Muscle of leg (tissue), 11 donors: ENCODE measurements around the gene GRK3. TPM values are rescaled to one million over a fixed set of nuclear protein-coding genes. Genes with fewer than 3 reads are reported as not detected.

ENCODE experiments used
- DNase-seq: peaks from one replicate; pipeline ENCODE4 v3.0.0; 2013
- H3K27ac ChIP-seq: one replicate; pipeline ENCODE4 v1.5.1; 2013; ENCODE audit warnings: mild to moderate bottlenecking, low read length, control low read depth
- H3K27me3 ChIP-seq: one replicate; pipeline ENCODE4 v1.6.1; 2013; ENCODE audit warnings: low read length; ENCODE audit not compliant: control insufficient read depth, insufficient read depth
- H3K36me3 ChIP-seq: one replicate; pipeline ENCODE4 v1.6.1; 2013; ENCODE audit warnings: low read length; ENCODE audit not compliant: control insufficient read depth, insufficient read depth
- H3K4me1 ChIP-seq: one replicate; pipeline ENCODE4 v1.6.1; 2013; ENCODE audit warnings: low read length; ENCODE audit not compliant: control insufficient read depth, insufficient read depth
- H3K4me3 ChIP-seq: one replicate; pipeline ENCODE4 v1.5.1; 2013; ENCODE audit warnings: low read length, control low read depth
- H3K9me3 ChIP-seq: replicated peaks from 2 replicates; pipeline ENCODE4 v1.6.1; 2013; ENCODE audit warnings: low read depth, low read length; ENCODE audit not compliant: control insufficient read depth
- WGBS: methylation state at CpG from one replicate; pipeline ENCODE4 v1.1.5; 2013; ENCODE audit warnings: missing lambda C conversion rate; ENCODE audit not compliant: insufficient coverage; 5-methylcytosine and 5-hydroxymethylcytosine counted together
- polyA plus RNA-seq, 8 donors: library from polyadenylated mRNA; unstranded; fragments of 120-200 nt; gene quantifications; one replicate each; pipeline versions ENCODE4 v1.2.1 to v1.2.3, GENCODE V29; 2013; ENCODE audit warnings: inconsistent platforms in 1 of 8, low replicate concordance in 1 of 8; ENCODE audit not compliant: insufficient read length in 8 of 8, insufficient read depth in 1 of 8
- total RNA-seq: library from RNA; stranded (reverse); fragments of 120-200 nt; gene quantifications from one replicate; pipeline ENCODE4 v1.2.4, GENCODE V29; 2013

GRK3 gene
- total and polyA plus RNA-seq, 9 donors: 5.7 to 9.0 (median 7.2) TPM

GRCh38 chr22:25637032-25637431, 72.6 kb downstream of the GRK3 start:
- no peaks in the 10 kb centered on the region for H3K27me3 ChIP-seq
- DNase-seq: no peak
- H3K4me3 ChIP-seq: no peak overlapping the region
- H3K36me3 ChIP-seq: peaks cover 5% of the 10 kb centered on the region
- no peaks in the 10 kb centered on the region for H3K4me1 ChIP-seq
- H3K27ac ChIP-seq: no peak overlapping the region
- WGBS: 77% methylated on average over 1 of the region's 2 CpGs
- peaks cover 2% of the 10 kb centered on the region for H3K9me3 ChIP-seq

- H3K4me3 ChIP-seq: no peak overlapping the region
- DNase-seq: no peak
- H3K36me3 ChIP-seq: peaks cover 5% of the 10 kb centered on the region
- H3K27ac ChIP-seq: no peak overlapping the region
- 91% methylated on average over 4 of the region's 4 CpGs for WGBS
- no peaks in the 10 kb centered on the region for H3K27me3 ChIP-seq
- H3K4me1 ChIP-seq: no peaks in the 10 kb centered on the region
- H3K9me3 ChIP-seq: peaks cover 2% of the 10 kb centered on the region
Observed at GRCh38 chr22:25637672-25638071, 73.2 kb downstream of the GRK3 start.

- Histone ChIP-seq H3K27me3 (no peaks in the 10 kb centered on the region), H3K4me3 (no peak overlapping the region), H3K4me1 (no peaks in the 10 kb centered on the region), H3K36me3 (peaks cover 5% of the 10 kb centered on the region), H3K9me3 (peaks cover 2% of the 10 kb centered on the region), H3K27ac (no peak overlapping the region)
- no peak for DNase-seq
- no CpG with 5 or more reads among the region's 1 CpG for WGBS
Observed at GRCh38 chr22:25638638-25639037, 74.2 kb downstream of the GRK3 start.

GRCh38 chr22:25641650-25642049, 77.2 kb downstream of the GRK3 start:
- WGBS: 75% methylated on average over 2 of the region's 2 CpGs
- peaks cover 2% of the 10 kb centered on the region for H3K9me3 ChIP-seq
- no peaks in the 10 kb centered on the region for H3K27me3 ChIP-seq
- H3K27ac ChIP-seq: no peak overlapping the region
- H3K36me3 ChIP-seq: peaks cover 5% of the 10 kb centered on the region
- no peak for DNase-seq
- H3K4me3 ChIP-seq: no peak overlapping the region
- peaks cover 4% of the 10 kb centered on the region for H3K4me1 ChIP-seq

- Histone ChIP-seq H3K9me3 (peaks cover 2% of the 10 kb centered on the region), H3K4me3 (no peak overlapping the region), H3K27ac (no peak overlapping the region), H3K4me1 (peaks cover 4% of the 10 kb centered on the region), H3K27me3 (no peaks in the 10 kb centered on the region), H3K36me3 (peaks cover 3% of the 10 kb centered on the region)
- DNase-seq: no peak
- WGBS: 92% methylated on average over 1 of the region's 9 CpGs
Observed at GRCh38 chr22:25643232-25644000, 78.9 kb downstream of the GRK3 start.

- Histone ChIP-seq H3K27ac (no peak overlapping the region), H3K27me3 (no peaks in the 10 kb centered on the region), H3K36me3 (no peaks in the 10 kb centered on the region), H3K9me3 (peaks cover 2% of the 10 kb centered on the region), H3K4me3 (no peak overlapping the region), H3K4me1 (peaks cover 4% of the 10 kb centered on the region)
- no CpG with 5 or more reads among the region's 3 CpGs for WGBS
- no peak for DNase-seq
Observed at GRCh38 chr22:25644122-25644521, 79.6 kb downstream of the GRK3 start.

- Histone ChIP-seq H3K4me1 (peaks cover 4% of the 10 kb centered on the region), H3K27ac (no peak overlapping the region), H3K9me3 (no peaks in the 10 kb centered on the region), H3K36me3 (no peaks in the 10 kb centered on the region), H3K4me3 (no peak overlapping the region), H3K27me3 (no peaks in the 10 kb centered on the region)
- no peak for DNase-seq
- WGBS: 79% methylated on average over 3 of the region's 6 CpGs
Observed at GRCh38 chr22:25645266-25645665, 80.8 kb downstream of the GRK3 start.

GRCh38 chr22:25645964-25646363, 81.5 kb downstream of the GRK3 start:
- Histone ChIP-seq H3K4me1 (peaks cover 4% of the 10 kb centered on the region), H3K4me3 (no peak overlapping the region), H3K27me3 (no peaks in the 10 kb centered on the region), H3K36me3 (no peaks in the 10 kb centered on the region), H3K9me3 (no peaks in the 10 kb centered on the region), H3K27ac (no peak overlapping the region)
- WGBS: no CpG with 5 or more reads among the region's 1 CpG
- DNase-seq: no peak

- Histone ChIP-seq H3K36me3 (no peaks in the 10 kb centered on the region), H3K9me3 (no peaks in the 10 kb centered on the region), H3K4me1 (no peaks in the 10 kb centered on the region), H3K4me3 (no peak overlapping the region), H3K27me3 (no peaks in the 10 kb centered on the region), H3K27ac (no peak overlapping the region)
- DNase-seq: no peak
Observed at GRCh38 chr22:25650833-25651232, 86.4 kb downstream of the GRK3 start.

GRCh38 chr22:25651332-25652085, 87.0 kb downstream of the GRK3 start:
- Histone ChIP-seq H3K4me3 (no peak overlapping the region), H3K9me3 (no peaks in the 10 kb centered on the region), H3K27ac (no peak overlapping the region), H3K36me3 (no peaks in the 10 kb centered on the region), H3K4me1 (no peaks in the 10 kb centered on the region), H3K27me3 (no peaks in the 10 kb centered on the region)
- WGBS: no CpG with 5 or more reads among the region's 4 CpGs
- no peak for DNase-seq
